NAMALWA (cell line): ENCODE data around the gene HAAO.
"Not testable (repeated sequence)": the region's sequence is repeated elsewhere in the genome, so short reads cannot be mapped to it uniquely, and the experiment has no call there.

Source experiments
- DNase-seq: peaks from one replicate; pipeline ENCODE4 v3.0.0-alpha.2; 2015; ENCODE audit warnings: low spot score

HAAO gene

GRCh38 chr2:42792583-42793333, at the start of gene HAAO:
Gene HAAO (minus strand): TSS chr2:42792583. CDS start chr2:42792536, 47 bp downstream.
- no peak for DNase-seq

GRCh38 chr2:42841344-42841743, 49.0 kb upstream of the HAAO start:
- no peak for DNase-seq

DNA sequence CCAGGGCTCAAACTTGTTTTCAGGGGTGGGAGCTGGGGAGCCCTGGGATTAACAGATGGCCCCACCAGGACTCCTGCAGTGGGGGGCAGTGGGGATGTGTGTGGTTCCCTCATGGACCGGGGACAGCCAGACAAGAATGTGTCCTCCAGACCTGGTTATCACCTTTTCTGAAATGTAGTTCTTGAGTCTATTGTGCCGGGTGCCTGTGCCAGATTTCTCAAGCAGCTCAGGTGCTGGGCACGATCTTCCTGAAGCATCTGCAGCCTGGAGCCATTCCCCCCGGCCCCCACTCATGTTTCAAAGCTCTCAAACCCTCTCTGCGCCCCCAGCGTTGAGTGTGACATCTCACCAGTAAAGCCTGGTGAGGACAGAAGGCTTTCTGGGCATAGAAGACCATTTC, 48.4 kb upstream of the HAAO start:
- no peak for DNase-seq

- DNase-seq: no peak
Measured at GRCh38 chr2:42839809-42840501, 47.6 kb upstream of the HAAO start.

GRCh38 chr2:42838133-42838532, 45.8 kb upstream of the HAAO start:
- DNase-seq: no peak

- DNase-seq: no peak
Measured at GRCh38 chr2:42835577-42836371, 43.4 kb upstream of the HAAO start.

DNA sequence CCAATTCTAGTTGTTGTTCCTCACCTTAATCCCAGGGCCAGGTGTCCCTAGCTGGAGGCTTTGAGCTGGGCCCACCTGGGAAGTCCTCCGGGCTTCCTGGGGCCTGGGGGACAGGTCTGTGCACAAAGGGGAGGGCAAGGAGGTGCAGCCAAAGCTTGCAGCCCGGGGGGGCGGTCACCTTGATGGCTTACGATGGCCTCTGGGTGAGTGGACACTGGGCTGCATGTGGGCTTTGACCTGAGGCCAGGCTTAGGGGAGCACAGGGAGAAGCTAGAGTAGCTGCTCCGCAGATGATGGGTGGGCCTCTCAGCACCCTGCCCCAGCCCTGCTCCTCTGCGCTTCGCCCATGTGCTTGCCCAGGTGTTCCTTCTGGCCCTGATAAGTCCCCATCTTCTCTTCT, 41.8 kb upstream of the HAAO start:
- DNase-seq: no peak

- DNase-seq: no peak
Measured at GRCh38 chr2:42832289-42832634, 39.9 kb upstream of the HAAO start.

GRCh38 chr2:42831575-42832288, 39.3 kb upstream of the HAAO start:
- not testable (repeated sequence) for DNase-seq

DNA sequence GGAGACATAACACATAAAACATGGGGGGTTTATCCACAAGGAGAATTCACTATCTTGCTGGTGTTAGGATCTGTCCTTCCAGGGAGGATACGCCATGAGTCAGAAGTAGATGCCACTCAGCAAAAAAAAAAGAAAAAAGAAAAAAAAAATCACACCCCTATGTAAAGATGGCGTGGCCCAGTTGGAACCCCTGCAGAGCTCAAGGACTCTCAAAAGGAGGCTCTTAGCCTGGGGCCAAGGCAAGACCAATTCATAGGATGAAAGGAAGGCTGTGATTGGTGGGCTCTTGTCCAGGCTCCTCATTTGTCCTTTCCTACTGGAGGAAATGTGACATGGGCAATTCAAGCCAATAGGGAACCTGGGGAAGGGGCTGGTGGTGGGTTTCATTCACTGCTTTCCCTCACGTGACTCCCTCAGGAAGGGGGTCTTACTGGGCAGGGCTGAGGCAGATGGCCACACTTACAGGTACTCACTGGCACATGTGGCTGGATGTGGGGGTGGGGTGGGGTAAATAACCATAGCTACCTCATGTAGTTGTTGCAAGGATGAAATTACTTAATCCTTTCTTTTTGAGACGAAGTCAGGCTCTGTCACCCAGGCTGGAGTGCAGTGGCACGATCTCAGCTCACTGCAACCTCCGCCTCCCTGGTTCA, 38.7 kb upstream of the HAAO start:
- DNase-seq: no peak

DNA sequence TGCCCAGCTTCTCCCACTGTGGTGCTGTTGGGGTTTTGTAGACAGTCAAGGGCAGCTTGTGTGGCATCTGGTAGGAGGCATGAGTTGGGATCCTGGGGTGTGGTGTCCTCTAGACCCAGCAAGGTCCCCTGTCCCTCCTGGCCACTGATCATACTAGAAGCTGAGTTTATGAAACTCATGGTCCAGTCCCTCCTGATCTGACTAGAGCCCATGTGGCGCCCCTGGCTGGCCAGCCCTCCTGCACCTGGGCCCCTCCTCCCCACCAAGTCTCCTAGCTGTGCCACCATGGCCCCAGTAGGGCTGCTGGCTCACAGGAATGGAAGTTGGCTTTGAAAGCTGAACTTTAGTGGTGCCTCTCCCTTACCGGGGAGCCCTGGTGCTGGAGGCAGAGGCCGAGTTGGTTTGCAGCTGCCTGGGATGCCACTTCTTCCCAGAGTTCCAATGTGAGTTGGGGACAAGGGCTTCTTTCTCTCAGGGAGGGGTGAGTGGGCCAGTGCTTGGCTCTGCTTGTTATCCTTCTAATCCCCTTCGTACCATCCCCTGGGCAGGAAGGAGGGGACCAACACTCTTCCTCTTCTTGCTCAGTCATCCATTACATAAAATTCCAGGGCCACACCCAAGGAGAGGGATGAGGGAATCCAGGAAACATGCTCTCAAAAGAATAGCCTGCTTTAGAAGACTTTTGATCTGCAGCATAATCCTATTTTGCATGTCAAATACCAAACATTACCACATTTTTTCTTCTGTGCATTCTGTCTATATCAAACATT, 37.5 kb upstream of the HAAO start:
- no peak for DNase-seq

- peak; percentile 86 for DNase-seq
Measured at GRCh38 chr2:42828487-42829425, 36.4 kb upstream of the HAAO start.

GRCh38 chr2:42827647-42828486, 35.5 kb upstream of the HAAO start:
- DNase-seq: peak; percentile 88

GRCh38 chr2:42826231-42826630, 33.8 kb upstream of the HAAO start:
- no peak for DNase-seq

GRCh38 chr2:42824454-42824807, 32.0 kb upstream of the HAAO start:
- DNase-seq: no peak

GRCh38 chr2:42823744-42824453, 31.5 kb upstream of the HAAO start:
- DNase-seq: no peak

- no peak for DNase-seq
Measured at GRCh38 chr2:42819160-42819559, 26.8 kb upstream of the HAAO start.

GRCh38 chr2:42815726-42816125, 23.3 kb upstream of the HAAO start:
- DNase-seq: no peak
